Tibial nerve (tissue), 4 donors: ENCODE measurements around the gene ASGR2. TPM values are rescaled to one million over a fixed set of nuclear protein-coding genes. Genes with fewer than 3 reads are reported as not detected.
"Not testable (repeated sequence)": the region's sequence is repeated elsewhere in the genome, so short reads cannot be mapped to it uniquely, and the experiment has no call there.

Experiments used
- DNase-seq, 2 donors: peaks; one replicate each; pipeline ENCODE4 v3.0.0-alpha.2; 2019; ENCODE audit warnings: low spot score in 2 of 2
- H3K27ac ChIP-seq, 4 donors: fragments of 200-600 bp; sonication (generic) in 3 of 4; one replicate each; pipeline ENCODE4 v1.5.1; 2017 to 2019; ENCODE audit warnings: mild to moderate bottlenecking in 1 of 4
- H3K27me3 ChIP-seq, 2 donors: fragments of 200-600 bp; sonication (generic) in 1 of 2; one replicate each; pipeline versions ENCODE4 v1.5.1 to v1.6.0; 2017 to 2019
- H3K36me3 ChIP-seq, 3 donors: fragments of 200-600 bp; sonication (generic); one replicate each; pipeline ENCODE4 v1.5.1; 2018 to 2019
- H3K4me1 ChIP-seq, 4 donors: fragments of 200-600 bp; sonication (generic) in 3 of 4; one replicate each; pipeline ENCODE4 v1.5.1; 2017 to 2019
- H3K4me3 ChIP-seq, 4 donors: fragments of 200-600 bp; sonication (generic) in 3 of 4; one replicate each; pipeline ENCODE4 v1.5.1; 2017 to 2019; ENCODE audit warnings: mild to moderate bottlenecking in 1 of 4, moderate library complexity in 1 of 4
- H3K9me3 ChIP-seq, 4 donors: fragments of 200-600 bp; sonication (generic) in 3 of 4; one replicate each; pipeline ENCODE4 v1.5.1; 2017 to 2019
- CTCF ChIP-seq, 5 experiments: fragments of 200-600 bp in 3 of 5; fragments of 450-650 bp in 2 of 5; sonication (generic) in 3 of 5; IDR thresholded peaks; one replicate each; pipeline ENCODE4 v1.5.1; 2016 to 2019; ENCODE audit warnings: antibody characterized with exemption in 5 of 5, mild to moderate bottlenecking in 3 of 5, moderate library complexity in 2 of 5
- EP300 ChIP-seq, 2 donors: sonication (generic); formaldehyde crosslinking; IDR thresholded peaks; one replicate each; pipeline ENCODE4 v1.6.1; 2017; ENCODE audit warnings: antibody characterized with exemption in 2 of 2, mild to moderate bottlenecking in 1 of 2
- POLR2A ChIP-seq, 2 donors: fragments of 450-650 bp; IDR thresholded peaks; one replicate each; pipeline ENCODE4 v1.6.1; 2017; ENCODE audit warnings: antibody characterized with exemption in 2 of 2, mild to moderate bottlenecking in 2 of 2, moderate library complexity in 2 of 2
- WGBS, 2 donors: methylation state at CpG; one replicate each; pipeline ENCODE4 v1.1.5; 2018; 5-methylcytosine and 5-hydroxymethylcytosine counted together
- total RNA-seq, 4 donors: library from RNA; depleted of rRNA; stranded (reverse); fragments of >200 nt; gene quantifications; one replicate each; pipeline ENCODE4 v1.1.0, GENCODE V29; 2016

Gene ASGR2
- total RNA-seq, 4 donors from 2014 or later: 0.60 TPM; not detected in 3

- no peak for DNase-seq
- peak overlapping the region in 1 of 4 donors; percentile 34 for H3K4me3 ChIP-seq
- no peaks in the 10 kb centered on the region for H3K36me3 ChIP-seq
- H3K4me1 ChIP-seq: peaks cover 0 to 20% (median 2%) of the 10 kb centered on the region in 4 donors
- no peaks in the 10 kb centered on the region for H3K9me3 ChIP-seq
- no peak for TF ChIP-seq CTCF (IDR thresholded peaks at IDR 0.05)
- no peak for TF ChIP-seq POLR2A (IDR thresholded peaks at IDR 0.05)
- TF ChIP-seq EP300 (IDR thresholded peaks at IDR 0.05): no peak
- peaks cover 0 to 54% of the 10 kb centered on the region in 2 donors for H3K27me3 ChIP-seq
- peak overlapping the region in 2 of 4 donors; percentile 16 to 42 for H3K27ac ChIP-seq
- 43 to 49% methylated on average over 11 of the region's 11 CpGs for WGBS, 2 donors
Measured at GRCh38 chr17:7130621-7131422, 16.2 kb upstream of the ASGR2 start.

GRCh38 chr17:7129311-7129710, 14.7 kb upstream of the ASGR2 start:
- no peak for DNase-seq
- WGBS, 2 donors: 86 to 88% methylated on average over 8 of the region's 8 CpGs

GRCh38 chr17:7128160-7128559, 13.5 kb upstream of the ASGR2 start:
- 43 to 59% methylated on average over 5 of the region's 5 CpGs for WGBS, 2 donors

More at GRCh38 chr17:7129311-7129710, 14.7 kb upstream of the ASGR2 start:
- H3K9me3 ChIP-seq: no peaks in the 10 kb centered on the region
- TF ChIP-seq EP300 (IDR thresholded peaks at IDR 0.05) (no peak), CTCF (IDR thresholded peaks at IDR 0.05) (no peak), POLR2A (IDR thresholded peaks at IDR 0.05) (no peak)
- peaks cover 0 to 48% of the 10 kb centered on the region in 2 donors for H3K27me3 ChIP-seq
- peaks cover 0 to 16% (median 2%) of the 10 kb centered on the region in 4 donors for H3K4me1 ChIP-seq
- no peak overlapping the region for H3K27ac ChIP-seq
- H3K36me3 ChIP-seq: no peaks in the 10 kb centered on the region
- H3K4me3 ChIP-seq: no peak overlapping the region

GRCh38 chr17:7127501-7127900, 12.9 kb upstream of the ASGR2 start:
- not testable (repeated sequence) for H3K9me3 ChIP-seq, DNase-seq, H3K4me1 ChIP-seq, H3K36me3 ChIP-seq, H3K4me3 ChIP-seq, H3K27ac ChIP-seq
- peaks cover 0 to 32% of the 10 kb centered on the region in 2 donors for H3K27me3 ChIP-seq
- 85 to 93% methylated on average over 5 of the region's 5 CpGs for WGBS, 2 donors

More at GRCh38 chr17:7128160-7128559, 13.5 kb upstream of the ASGR2 start:
- H3K4me3 ChIP-seq: no peak overlapping the region
- H3K9me3 ChIP-seq: no peaks in the 10 kb centered on the region
- peaks cover 0 to 38% of the 10 kb centered on the region in 2 donors for H3K27me3 ChIP-seq
- H3K36me3 ChIP-seq: no peaks in the 10 kb centered on the region
- no peak for DNase-seq
- no peak overlapping the region for H3K27ac ChIP-seq
- TF ChIP-seq EP300 (IDR thresholded peaks at IDR 0.05): no peak
- TF ChIP-seq CTCF (IDR thresholded peaks at IDR 0.05): no peak
- no peak for TF ChIP-seq POLR2A (IDR thresholded peaks at IDR 0.05)
- H3K4me1 ChIP-seq: peaks cover 0 to 7% (median 2%) of the 10 kb centered on the region in 4 donors

GRCh38 chr17:7126386-7126785, 11.8 kb upstream of the ASGR2 start:
- DNase-seq, H3K4me3 ChIP-seq, H3K9me3 ChIP-seq, H3K27ac ChIP-seq, H3K36me3 ChIP-seq: not testable (repeated sequence)
- 74 to 77% methylated on average over 12 of the region's 12 CpGs for WGBS, 2 donors
- peaks cover 0 to 21% of the 10 kb centered on the region in 2 donors for H3K27me3 ChIP-seq
- H3K4me1 ChIP-seq: peaks cover 0 to 11% (median 0%) of the 10 kb centered on the region in 4 donors

- H3K27ac ChIP-seq: no peak overlapping the region
- H3K4me1 ChIP-seq: peaks cover 0 to 22% (median 1%) of the 10 kb centered on the region in 4 donors
- no peak for DNase-seq
- H3K36me3 ChIP-seq: no peaks in the 10 kb centered on the region
- TF ChIP-seq POLR2A (IDR thresholded peaks at IDR 0.05): no peak
- no peak for TF ChIP-seq EP300 (IDR thresholded peaks at IDR 0.05)
- TF ChIP-seq CTCF (IDR thresholded peaks at IDR 0.05): no peak
- WGBS, 2 donors: 49 to 54% methylated on average over 5 of the region's 5 CpGs
- no peak overlapping the region for H3K4me3 ChIP-seq
- H3K27me3 ChIP-seq: peaks cover 0 to 11% of the 10 kb centered on the region in 2 donors
- no peaks in the 10 kb centered on the region for H3K9me3 ChIP-seq
Measured at GRCh38 chr17:7124923-7125322, 10.3 kb upstream of the ASGR2 start.
